ENCODE measurements around the gene GLDN. TPM values are rescaled to one million over a fixed set of nuclear protein-coding genes. Genes with fewer than 3 reads are reported as not detected.

Gene GLDN
- total RNA-seq, 1 experiment from 2014 or later = 0.77 TPM

GRCh38 chr15:51325167-51325566 lies 16.3 kb upstream of the GLDN start (continued):
- TF ChIP-seq FOXP4 (CRISPR knock-in tag; IDR thresholded peaks at IDR 0.05) = no peak

- Mint-ChIP-seq H3K4me1 (no peaks in the 10 kb centered on the region), H3K27me3 (ENCODE audit: low read depth) (peaks cover 12% of the 10 kb centered on the region), H3K27ac (no peak overlapping the region), H3K9me3 (no peaks in the 10 kb centered on the region), H3K36me3 (no peaks in the 10 kb centered on the region), H3K4me3 (no peak overlapping the region)
- no peak for DNase-seq (ENCODE audit: low spot score)
- TF ChIP-seq, protein P1, sequence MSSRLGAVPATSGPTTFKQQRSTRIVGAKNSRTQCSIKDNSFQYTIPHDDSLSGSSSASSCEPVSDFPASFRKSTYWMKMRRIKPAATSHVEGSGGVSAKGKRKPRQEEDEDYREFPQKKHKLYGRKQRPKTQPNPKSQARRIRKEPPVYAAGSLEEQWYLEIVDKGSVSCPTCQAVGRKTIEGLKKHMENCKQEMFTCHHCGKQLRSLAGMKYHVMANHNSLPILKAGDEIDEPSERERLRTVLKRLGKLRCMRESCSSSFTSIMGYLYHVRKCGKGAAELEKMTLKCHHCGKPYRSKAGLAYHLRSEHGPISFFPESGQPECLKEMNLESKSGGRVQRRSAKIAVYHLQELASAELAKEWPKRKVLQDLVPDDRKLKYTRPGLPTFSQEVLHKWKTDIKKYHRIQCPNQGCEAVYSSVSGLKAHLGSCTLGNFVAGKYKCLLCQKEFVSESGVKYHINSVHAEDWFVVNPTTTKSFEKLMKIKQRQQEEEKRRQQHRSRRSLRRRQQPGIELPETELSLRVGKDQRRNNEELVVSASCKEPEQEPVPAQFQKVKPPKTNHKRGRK (CRISPR knock-in tag; IDR thresholded peaks at IDR 0.05; ENCODE audit: borderline replicate concordance) = no peak
- TF ChIP-seq PREB (CRISPR knock-in tag; IDR thresholded peaks at IDR 0.05; ENCODE audit: borderline replicate concordance) = no peak
- no peak for TF ChIP-seq OVOL2 (CRISPR knock-in tag; IDR thresholded peaks at IDR 0.05; ENCODE audit: borderline replicate concordance)
- TF ChIP-seq, protein P2, sequence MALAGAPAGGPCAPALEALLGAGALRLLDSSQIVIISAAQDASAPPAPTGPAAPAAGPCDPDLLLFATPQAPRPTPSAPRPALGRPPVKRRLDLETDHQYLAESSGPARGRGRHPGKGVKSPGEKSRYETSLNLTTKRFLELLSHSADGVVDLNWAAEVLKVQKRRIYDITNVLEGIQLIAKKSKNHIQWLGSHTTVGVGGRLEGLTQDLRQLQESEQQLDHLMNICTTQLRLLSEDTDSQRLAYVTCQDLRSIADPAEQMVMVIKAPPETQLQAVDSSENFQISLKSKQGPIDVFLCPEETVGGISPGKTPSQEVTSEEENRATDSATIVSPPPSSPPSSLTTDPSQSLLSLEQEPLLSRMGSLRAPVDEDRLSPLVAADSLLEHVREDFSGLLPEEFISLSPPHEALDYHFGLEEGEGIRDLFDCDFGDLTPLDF (CRISPR knock-in tag; IDR thresholded peaks at IDR 0.05) = no peak
- no peak for TF ChIP-seq MYBL2 (CRISPR knock-in tag; IDR thresholded peaks at IDR 0.05)
- no peak for TF ChIP-seq FOXP1 (CRISPR knock-in tag; IDR thresholded peaks at IDR 0.05; ENCODE audit: borderline replicate concordance)
- no peak for TF ChIP-seq ATF6 (CRISPR knock-in tag; IDR thresholded peaks at IDR 0.05)
- no peak for TF ChIP-seq NR1H2 (CRISPR knock-in tag; IDR thresholded peaks at IDR 0.05)
- no peak for TF ChIP-seq MXD4 (CRISPR knock-in tag; IDR thresholded peaks at IDR 0.05; ENCODE audit: borderline replicate concordance)
- TF ChIP-seq HMGA2 (CRISPR knock-in tag; IDR thresholded peaks at IDR 0.05) = no peak
- POLR2A ChIA-PET = no interaction called here
- ATAC-seq = no peak
- CTCF ChIA-PET = interaction anchor here (1.0 kb wide), 1 partner anchor 75 kb away, joined by 3 read pairs; no protein-coding TSS in a partner anchor
Measured at GRCh38 chr15:51327081-51327480, 14.4 kb upstream of the GLDN start.

DNA sequence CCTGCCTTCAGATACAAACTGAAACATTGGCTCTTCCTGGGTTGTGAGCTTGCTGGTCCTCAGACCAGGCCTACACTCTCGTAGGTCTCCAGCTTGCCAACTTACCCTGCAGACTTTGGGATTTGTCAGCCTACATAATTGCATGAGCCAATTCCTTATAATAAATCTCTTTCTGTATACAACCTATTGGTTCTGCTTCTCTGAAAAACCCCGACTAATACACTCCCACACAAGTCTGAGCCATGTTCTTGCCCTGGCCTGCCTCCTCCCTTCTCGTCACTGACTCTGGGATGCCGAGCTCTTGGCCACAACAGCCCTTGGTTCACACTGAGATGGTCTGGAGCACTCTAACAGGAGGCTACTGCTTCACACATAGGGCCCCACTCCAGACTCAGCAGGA lies 12.5 kb upstream of the GLDN start:
- H3K27me3 Mint-ChIP-seq (ENCODE audit: low read depth) = peaks cover 16% of the 10 kb centered on the region
- no peak for TF ChIP-seq TEAD1 (CRISPR knock-in tag; IDR thresholded peaks at IDR 0.05)
- no peak for TF ChIP-seq ATF2 (CRISPR knock-in tag; IDR thresholded peaks at IDR 0.05; ENCODE audit: borderline replicate concordance, low read depth)
- no peak for TF ChIP-seq EMX1 (CRISPR knock-in tag; IDR thresholded peaks at IDR 0.05)
- TF ChIP-seq ZNF232 (CRISPR knock-in tag; IDR thresholded peaks at IDR 0.05) = no peak
- TF ChIP-seq TP53 (CRISPR knock-in tag; IDR thresholded peaks at IDR 0.05) = no peak
- no peak for ATAC-seq
- ChIA-PET CTCF (no interaction called here), POLR2A (no interaction called here)
- H3K27ac Mint-ChIP-seq = no peak overlapping the region
- H3K4me3 Mint-ChIP-seq = no peak overlapping the region
- H3K9me3 Mint-ChIP-seq = no peaks in the 10 kb centered on the region
- no peaks in the 10 kb centered on the region for H3K36me3 Mint-ChIP-seq
- H3K4me1 Mint-ChIP-seq = no peaks in the 10 kb centered on the region
- no peak for DNase-seq (ENCODE audit: low spot score)

All from WTC11 (cell line).